Activated CD4-positive, alpha-beta T cell treated with anti-CD3 and anti-CD28 coated beads, Interleukin-10, Interleukin-2, amounts not matched to agents 100 ng/mL and 50 ng/mL, durations not matched to agents 16 hours and 8 hours (primary cell): ENCODE results near the gene CACNA1C.

ENCODE experiments used
- DNase-seq: peaks from one replicate; pipeline ENCODE4 v3.0.0-alpha.2; 2020

The CACNA1C gene

DNA sequence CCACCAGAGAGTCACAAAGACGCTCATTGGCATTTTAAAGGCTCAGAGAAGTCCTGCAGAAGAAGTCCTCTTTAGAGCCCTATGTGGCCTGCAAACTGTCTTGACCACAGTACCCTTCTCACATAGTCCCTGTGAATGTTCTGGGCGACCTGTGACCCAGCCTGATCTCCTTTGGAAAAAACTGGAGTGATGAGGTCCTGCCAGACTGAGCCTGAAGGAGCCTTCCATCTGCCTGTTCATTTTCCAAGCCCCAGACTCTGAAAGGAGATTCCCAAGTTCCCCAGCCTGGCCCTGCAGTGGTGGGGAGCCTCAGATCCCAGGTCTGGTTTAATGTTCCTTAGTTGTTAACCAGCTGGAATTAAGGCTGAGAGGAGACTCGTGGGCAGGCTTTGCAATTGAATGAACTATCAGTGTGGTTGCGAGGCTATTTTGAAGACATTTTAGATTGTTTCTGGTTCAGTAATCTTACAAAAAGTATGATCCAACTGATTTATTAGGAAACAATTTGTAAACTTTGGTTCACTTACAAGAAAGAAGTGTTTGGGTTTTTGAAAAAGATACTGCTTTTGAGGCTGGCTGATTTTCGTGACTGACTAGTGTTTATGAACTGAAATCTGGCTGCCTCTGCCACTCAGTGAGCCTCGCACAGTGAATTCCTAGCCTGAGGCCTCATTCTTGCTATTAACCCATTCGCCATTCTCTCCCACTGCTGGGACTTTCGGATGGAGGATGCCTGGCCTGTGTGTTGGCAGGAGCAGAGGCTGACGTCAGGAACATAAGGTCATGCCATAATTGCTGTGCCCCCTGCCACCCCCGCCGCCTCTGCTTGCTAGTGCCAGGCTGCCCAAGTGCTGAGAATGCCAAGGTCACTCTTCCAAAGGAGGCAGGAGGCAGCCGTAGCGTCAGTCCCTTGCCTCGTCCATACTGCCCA is 249.0 kb downstream of the CACNA1C start:
- no peak for DNase-seq

DNA sequence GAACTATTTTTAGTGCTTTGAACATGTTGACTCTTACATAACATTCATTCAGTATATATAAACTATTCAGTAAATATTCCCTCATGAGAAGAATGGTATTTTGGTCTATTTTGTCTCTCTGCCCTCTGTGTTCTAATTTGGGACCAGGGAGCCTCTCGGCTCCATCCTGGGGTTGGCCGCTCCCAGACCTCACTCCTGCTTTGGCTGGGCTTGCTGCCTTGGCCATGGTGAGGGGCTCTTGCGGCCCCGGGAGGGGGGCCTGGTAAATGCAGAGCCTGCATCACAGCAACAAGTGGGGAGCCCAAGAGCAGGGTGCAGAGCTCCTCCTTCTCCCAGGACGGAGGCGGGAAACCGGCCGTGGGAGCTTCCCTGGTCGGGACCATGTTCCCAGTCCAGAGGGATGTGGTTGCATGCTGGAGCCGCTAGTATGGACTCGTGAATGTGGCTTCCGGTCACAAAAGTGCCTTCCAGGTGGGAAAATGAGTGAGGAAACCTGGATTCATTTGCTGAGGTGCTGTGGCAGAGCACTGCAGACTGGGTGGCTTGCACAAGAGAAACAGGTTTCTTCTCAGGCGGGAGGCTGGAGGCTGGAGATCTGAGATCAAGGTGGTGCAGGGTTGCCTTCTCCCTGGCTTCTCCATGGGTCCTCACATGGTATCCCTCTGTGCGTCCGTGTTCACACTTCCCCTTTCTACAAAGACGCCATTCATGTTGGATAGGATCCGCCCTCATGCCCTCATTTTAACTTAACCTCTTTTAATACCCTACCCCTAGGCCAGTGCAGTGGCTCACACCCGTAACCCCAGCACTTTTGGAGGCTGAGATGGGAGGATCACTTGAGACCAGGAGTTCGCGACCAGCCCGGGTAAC is 250.2 kb downstream of the CACNA1C start:
- DNase-seq: no peak

DNA sequence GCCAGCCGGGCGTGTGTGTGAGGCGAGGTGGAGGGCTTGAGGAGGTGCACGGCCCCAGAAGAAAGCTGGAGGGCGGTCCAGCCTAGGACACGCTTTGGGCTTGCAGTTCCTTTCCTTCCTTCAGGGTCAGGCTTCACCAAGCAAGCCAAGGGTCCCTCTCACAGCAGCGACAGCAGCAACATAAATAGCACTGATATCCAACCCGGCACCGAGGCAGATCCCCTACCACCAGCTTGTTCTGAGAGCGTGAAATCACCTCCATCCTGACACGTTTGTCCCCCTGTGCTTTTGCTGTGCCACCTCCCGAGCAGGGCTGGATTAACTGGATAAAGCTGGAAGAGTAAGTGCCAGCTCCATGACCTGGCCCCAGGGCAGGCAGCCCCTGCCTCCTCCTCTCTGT is 251.4 kb downstream of the CACNA1C start:
- DNase-seq: no peak

DNA sequence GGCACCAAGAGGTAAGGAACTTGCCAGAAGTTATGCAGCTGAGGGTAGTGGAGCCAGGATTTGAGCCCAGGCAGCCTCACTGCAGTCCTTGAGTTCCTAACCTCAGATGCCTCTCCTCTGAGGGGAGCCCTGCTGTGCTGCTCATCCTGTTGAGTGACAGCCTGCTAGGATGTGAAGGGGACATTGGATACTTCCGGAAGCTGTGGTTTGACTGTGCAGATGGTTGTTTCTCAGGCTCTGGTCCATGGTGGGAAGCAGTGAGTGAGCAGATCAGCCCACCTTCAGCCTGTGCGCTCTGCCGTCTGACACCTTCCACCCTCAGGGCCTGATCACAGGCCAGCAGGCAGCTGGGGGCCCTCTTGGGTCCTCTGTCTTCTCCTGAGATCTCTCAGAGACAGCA is 253.2 kb downstream of the CACNA1C start:
- no peak for DNase-seq

DNA sequence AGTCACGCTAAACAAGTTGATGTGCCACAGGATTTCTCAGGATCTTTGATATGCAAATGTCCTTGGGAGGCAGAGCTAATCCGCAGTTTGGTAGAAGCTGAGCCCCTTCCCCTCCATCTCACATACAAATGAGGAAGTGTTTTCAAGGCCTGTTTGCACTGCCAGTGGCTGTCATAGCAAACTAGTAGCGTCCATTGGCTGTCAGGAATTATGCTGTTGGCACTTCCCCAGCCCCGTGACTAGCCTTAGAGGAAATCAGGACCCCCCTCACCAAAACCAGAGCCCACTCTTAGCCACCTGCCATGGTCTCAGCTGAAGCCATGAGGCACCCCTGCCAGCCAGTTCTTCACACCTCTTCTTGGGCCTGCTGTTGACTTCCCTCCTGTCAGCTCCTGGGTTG is 253.9 kb downstream of the CACNA1C start:
- no peak for DNase-seq

DNA sequence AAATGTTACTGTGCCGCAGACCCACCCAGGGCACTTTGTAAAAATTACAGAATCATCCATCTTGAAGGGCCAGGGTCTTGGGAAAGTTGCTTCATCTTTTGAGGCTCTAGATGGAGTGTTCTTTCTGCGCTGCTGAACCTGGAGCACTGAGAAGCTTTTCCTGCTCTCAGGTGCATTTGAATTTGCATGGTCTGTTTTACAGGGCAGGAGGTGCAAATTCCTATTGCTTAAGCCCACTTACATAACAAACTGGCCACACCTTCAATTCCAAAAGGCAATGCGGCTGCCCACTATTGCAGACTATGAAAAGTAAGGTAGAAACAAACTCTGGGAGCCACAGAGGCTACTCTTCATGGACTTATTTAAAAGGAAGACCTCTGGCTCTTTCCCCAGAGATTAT is 254.8 kb downstream of the CACNA1C start:
- no peak for DNase-seq

DNA sequence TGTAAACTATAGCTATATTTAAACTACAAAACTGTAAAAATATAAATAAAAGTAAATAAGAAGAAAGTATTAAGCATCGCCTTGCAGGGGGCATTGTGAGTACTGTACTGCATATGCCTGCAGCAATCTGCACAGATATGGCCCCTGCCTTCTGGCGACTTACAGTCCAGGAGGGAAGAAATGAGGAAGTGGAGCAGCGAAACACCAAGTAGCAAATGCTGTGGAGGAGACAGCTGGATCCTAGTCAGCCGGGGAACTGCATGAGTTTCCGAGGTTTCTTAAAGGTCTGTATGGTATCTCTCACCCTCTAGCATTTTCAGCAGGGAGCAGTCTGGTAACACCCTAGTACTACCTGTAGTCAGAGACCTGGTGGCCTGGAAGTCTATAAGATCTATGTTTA is 256.9 kb downstream of the CACNA1C start:
- no peak for DNase-seq

DNA sequence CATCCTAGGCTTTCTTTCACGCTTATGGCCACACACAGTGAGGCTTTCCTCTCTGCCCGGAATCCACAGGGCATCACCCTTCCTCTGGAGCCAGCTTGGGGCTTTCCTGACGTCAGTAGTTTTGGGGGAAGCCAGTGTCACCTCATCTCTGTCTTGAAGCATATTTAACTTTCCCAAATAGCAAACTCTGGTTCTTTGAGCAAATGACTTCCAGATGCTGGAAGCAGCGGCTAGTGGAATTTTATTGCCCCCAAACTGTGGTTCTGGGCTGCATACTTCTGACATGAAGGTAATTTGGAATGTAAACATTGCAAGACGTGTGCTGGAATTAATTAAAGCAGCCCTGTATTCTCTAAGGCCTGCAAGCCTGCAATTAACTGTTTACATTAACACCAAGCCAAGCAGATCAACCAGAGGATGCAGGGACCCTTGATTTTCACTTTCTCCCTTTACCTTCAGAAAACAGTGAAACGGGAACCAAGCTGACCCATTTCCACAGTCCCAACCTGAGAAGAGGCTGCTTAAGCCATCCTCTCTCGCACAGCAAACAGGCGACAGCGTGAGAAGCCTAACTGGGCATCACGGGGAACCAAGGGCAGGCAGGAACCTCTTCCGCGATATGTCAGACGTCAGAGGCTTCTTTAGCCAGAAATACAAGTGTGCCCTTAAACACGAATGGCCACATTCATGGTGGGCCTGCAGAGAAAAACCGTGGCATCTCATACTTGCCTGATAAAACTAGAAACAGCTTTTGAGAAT is 258.4 kb downstream of the CACNA1C start:
- DNase-seq: no peak

DNA sequence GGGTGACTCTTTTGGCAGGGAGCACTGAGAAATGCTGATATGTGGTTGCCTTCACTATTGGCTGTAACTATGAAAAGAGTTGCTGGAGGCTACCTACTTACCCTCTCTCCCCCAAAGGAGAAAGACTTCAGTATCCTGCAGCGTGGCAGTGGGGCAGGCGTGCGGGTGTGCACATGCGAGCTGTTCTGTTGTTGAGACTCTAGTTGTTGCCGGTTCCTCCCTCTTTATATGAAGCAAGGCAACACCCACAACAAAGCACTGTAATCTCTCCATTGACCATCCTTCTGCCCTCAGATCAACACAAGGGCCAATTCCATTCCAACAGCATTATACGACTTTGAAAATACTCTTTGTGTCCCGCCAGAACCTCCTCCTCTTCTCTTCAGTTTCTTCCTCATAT is 259.4 kb downstream of the CACNA1C start:
- DNase-seq: no peak

DNA sequence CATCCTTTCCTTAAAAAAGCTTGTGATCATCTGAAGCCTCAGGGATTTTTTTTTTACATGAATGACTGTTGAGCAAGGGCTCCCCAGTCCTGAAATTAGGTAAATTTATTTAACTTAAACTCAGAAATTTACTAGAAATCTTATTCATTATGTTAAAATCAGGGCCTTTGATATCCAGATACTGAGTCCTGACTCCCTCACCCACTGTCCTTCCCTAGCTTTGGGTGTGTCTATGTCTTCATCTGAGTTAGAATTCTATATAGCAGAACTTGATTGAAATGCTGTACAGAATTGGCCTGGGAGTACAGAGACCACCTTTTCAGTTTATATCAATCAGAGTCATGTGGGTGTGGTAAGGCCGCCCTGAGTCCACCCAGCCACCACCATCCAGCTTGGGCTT is 260.0 kb downstream of the CACNA1C start:
- DNase-seq: no peak

DNA sequence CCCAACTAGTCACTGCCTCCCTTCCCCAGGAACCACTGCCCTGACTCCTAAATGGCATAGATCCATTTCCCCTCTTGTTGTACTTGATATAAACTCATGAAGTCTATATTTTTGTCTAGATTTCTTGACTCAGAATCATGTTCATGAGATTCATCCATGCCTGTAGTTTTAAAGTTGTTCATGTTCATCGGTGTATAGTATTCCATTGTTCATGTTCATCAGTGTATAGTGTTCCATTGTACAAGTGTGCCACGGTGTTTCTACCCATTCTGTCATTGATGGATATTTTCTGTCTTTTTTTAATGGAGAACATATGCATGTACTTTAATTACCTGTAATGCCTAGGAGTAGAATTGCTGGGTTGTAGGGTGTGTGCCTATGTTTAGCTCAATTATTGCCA is 261.7 kb downstream of the CACNA1C start:
- no peak for DNase-seq

DNA sequence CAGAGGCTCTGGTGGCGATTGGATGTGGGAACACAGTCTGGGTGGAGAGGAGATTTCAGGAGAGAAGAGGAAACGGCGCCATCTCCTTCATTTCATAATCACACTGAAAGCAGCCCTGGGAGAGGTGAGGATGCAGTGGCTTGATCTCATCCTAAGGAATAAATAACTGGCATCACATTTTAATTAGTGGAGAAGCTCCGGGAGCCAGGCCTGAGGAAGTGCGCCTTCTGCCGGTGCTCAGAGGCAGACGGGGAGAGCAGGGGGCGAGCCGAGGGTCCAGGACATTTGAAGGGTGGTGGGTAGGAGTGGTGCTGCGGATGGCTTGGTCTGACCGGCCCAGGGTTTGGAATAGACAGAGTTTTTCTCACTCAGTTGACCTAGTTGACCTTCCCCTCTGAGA is 265.0 kb downstream of the CACNA1C start:
- no peak for DNase-seq

DNA sequence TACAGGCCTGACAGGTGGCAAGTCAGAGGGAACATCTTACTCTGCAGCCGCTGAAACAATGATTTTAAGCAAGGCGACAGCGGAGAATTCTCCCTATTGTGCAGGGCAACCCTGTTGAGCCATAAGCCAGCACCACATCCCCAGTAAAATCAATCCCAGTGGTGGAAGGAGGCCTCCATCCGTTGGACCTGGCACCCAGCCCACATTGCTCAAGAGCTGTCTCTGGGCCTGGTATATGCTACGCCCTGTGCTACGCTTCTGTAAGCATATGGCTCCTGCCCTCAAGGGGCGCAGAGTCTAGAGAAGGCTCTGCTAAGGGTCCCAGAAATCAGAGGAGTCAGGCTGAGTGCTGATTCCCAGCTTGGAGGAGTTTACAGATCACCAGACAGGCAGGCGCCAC is 265.5 kb downstream of the CACNA1C start:
- DNase-seq: no peak

DNA sequence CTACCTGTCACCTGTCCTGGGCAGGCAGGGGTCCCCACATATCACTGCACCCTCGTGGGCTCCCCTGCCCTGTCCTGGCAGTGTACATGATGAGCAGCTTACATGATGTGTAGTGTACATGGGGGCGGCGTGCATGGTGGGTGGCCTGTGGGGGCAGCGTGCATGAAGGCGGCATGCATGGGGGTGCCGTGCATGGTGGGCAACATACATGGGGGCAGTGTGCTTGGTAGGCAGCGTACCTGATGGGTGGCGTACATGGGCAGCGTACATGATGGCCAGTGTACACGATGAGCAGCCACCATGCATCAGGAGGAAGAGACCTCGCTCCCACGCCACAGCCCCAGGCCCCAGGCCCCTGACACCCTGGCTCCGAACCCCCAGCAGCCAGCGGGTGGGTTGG is 266.3 kb downstream of the CACNA1C start:
- no peak for DNase-seq

DNA sequence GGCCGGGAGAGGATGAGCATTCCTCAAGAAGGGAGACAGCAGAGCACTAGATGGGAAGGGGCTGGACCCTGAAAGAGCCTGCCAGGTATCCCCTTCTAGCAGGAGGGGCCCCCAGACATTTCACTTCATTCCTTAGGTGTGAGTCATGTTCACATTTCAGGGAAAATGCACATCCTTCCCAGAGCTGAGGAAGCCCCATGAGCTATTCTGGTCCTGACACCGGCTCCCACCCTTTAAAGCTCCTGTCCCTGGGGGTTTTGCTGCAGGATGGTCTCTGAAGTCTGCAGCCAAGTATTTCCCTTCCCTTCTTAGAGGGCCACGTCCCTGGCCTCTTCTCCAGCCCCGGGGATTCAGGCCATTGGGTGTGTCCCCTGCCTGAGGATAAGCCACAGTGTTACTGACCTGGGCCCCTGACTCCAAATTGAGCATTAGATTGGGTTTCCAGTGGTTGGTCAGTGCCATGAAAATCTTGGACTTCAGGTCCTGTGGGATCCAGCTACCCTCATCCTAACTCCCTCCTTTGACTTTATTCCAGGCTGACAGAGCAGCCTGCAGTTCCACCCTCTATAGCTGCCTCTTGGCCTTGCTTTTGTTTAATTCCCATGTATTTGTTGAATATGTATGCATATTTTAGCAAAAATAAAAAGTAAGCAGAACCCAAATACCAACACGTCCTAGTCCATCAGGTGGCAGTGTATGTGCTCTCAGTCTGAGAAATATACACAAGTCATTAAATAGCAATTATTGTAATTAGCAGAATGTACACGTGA is 267.1 kb downstream of the CACNA1C start:
- no peak for DNase-seq

DNA sequence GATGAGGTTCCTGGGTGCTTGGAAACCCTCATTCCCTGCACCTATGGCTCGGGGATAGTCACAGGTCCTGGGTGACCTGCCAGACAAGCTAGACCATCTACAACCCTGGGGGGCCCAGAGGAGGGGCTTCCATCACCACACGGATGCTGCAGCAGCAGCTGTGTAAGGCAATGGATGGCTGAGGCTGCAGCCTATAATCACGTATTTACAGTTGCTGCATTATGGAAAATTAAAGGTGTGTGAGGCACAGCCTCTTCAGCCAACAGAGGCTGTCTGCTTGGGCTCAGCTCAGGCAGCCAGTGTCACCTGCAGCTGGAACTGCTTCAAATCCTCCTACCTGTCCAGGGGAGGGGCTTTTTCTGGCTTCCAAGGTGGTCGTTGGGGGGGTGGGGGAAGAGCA is 268.1 kb downstream of the CACNA1C start:
- DNase-seq: no peak

DNA sequence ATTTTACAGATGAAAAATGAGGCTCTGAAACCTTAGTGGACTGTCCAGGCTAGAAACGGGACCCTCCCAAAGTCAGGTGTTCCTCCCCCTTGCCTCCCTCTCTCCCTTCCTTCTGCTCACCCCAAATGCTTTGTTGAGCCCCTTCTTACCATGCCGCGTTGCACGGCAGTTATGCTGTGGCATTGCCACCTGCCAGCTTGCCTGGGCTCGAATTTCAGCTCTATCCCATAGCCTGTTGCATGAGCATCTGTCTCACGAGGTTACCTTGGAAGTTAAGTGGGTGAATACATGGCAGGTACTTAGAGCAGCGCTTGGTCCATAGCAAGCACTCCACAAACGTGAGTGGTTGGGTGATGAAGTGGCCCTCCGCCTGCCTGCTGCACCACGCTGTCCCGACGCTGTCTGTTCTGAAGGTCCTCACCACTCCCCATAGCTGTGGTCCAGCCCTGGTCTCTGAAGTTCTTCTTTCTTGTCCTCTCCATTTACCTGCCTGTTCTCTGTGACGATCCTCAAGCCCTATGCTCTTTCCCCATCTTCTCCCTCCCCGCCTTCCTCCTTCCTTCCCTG is 269.9 kb downstream of the CACNA1C start:
- DNase-seq: no peak

DNA sequence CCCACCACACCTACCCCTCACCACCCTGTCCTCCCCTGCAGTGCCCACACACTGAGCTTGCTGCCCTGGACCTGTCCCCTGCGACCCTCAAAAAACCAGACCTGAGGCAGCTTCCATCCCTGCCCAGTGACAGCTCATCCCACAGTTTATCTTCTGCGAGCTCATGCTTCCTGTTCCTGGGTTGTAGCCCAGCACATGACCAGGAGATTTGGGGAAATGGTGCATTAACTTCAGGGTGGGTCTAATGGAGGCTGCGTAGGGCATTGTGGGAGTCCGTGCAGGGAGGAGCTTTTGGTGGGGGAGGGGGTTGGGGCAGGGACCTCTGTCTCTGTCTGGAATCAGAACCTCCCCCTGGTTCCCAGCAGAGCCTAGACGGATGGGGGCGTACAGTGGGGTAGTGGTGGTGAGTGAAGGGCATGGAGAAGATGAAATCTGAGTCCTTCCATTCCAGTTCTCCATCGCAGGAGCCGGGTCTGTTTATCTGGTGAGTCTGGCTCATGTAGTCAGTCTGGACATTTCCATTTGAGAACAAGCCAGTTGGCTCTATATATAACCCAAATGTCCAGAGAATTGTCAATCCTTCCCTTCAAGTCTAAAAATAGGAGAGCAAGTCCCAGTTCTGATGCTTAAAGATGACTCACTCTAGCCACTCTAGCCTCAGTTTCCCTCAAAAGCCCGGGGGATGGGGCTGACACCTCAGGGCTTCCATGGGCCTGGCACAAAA is 270.9 kb downstream of the CACNA1C start:
- DNase-seq: no peak

DNA sequence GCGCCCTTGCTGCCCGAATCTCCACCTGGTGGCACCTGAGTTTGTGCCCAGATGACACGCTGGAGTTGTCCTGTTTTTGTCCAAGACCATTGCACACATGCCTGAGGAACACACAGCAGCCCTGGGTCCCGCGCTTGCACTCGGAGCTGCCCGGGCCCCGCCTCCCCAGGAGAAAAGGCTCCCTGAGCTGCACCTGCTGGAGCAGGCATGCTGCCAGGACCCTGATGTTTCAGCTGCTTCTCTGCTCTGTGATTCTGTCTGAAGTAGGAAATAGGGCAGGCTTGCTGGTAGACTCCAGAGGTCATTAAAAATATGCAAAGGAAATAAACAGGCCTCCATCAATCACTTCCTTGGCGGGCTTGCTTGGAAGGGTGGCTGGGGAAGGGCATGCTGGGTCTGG is 271.6 kb downstream of the CACNA1C start:
- no peak for DNase-seq

DNA sequence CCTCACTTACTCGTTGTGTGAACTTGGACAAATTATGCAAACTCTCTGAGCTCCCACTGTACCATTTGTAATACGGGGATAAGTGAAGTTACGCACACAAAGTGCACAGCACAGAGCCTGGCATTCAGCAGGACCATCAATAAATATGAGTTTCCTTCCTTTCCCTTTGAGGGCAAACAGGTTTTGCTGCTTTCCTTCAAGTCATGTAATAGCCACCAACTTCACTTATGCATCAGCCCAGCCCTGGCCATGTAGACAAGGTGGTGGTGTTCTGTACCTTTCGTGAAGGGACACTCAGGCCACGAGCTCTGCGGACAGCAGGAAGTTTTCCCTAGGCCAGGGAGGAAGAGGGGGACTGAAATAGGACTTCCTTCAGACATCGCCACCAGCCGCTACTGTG is 272.7 kb downstream of the CACNA1C start:
- DNase-seq: no peak

DNA sequence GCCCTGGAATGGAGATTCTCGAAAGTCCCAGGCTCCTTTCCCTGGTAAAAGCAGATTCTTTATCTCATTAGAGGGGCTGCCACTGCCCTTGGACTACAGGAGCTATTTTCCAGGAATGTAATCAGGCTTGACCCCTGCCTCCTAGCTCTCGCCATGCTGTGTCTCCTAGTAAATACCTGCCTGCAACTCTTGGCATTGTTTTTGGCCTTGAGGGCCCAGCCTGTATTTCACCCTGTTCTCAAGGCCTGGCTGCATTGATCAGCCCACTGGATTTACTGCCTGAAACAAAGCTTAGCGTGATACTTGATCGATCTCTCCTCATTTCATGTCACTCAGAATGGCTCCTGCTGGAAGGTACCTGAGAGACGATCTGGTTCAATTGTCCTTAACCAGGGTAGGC is 273.7 kb downstream of the CACNA1C start:
- DNase-seq: no peak
